IPS-NIHi11 (cell line): ENCODE measurements around the gene SIPA1L3.
"Not testable (repeated sequence)": the region's sequence is repeated elsewhere in the genome, so short reads cannot be mapped to it uniquely, and the experiment has no call there.

Experiments
- DNase-seq: peaks from one replicate; pipeline ENCODE4 v3.0.0; 2012; ENCODE audit warnings: mixed read lengths, low spot score

Gene SIPA1L3

GRCh38 chr19:38044267-38045111, 137.5 kb downstream of the SIPA1L3 start:
- peak; percentile 36 for DNase-seq

DNA sequence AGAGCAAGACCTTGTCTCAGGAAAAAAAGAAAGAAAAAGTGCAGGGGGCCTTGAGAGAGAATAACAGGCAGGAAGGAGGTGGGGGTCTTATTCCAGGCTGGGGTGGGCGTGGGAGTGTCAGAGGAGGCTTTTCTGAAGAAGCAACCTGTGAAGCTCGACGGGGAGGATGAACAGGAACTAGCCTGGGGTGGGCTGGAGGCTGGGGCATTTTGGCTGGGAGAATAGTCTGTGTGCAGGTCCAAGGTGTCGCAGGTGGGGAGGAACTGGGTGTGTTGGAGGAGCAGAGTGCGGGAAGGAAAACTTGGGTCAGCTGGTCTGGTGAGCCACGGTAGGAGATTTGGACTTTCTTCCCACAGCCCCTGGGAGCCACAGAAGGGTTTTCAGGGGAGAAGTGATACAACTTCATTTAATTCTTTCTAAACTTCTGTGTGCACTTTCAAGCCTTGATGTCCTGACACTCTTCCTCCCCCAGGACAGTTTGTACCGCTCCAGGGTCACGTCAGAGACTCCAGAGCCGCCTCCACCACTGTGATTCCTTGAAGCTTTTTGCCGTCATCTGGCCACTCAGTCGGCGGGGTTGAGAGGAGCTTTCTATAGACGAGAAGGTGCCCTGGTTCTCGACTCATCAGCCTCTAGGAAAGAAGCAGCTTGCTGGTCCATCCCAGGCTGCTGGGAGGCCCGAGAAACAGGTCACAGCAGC, 138.7 kb downstream of the SIPA1L3 start:
- no peak for DNase-seq

GRCh38 chr19:38046254-38047048, 139.4 kb downstream of the SIPA1L3 start:
- DNase-seq, result peak; percentile 33

DNA sequence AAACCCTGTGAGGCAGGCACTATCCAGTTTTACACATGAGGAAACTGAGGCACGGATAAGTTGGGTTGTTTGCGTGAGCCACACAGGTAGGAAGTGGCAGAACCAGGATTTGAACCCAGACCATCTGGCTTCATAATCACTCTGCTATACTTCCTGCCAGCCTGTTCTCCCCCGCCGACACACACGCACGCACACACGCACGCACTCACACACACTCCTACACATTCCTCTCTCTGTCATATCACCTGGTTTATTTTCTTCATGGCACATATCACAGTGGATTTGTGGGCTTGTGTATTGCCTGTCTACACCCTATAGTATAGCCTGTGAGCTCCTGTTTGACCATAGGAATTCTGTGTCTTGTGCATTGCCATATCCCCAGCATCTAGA, 140.0 kb downstream of the SIPA1L3 start:
- no peak for DNase-seq

DNA sequence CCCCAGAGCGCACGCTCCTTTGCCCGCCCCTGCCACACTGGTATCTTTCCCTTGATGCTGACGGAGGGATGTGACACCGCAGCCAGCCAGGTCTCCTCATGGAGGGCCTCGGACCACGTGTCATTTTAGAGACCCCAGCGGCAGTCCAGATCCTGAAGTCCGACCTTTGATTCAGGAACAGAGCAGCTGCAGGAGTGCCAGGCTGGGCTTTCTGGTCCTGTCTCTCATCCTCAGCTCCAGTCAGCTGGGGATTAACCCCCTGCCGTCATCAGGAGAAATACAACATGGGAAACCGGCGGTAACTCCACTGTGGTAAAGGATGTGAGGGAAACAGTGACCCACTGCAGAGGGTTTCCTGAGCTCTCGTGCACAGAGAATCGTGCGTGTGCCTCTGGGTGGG, 140.6 kb downstream of the SIPA1L3 start:
- DNase-seq, result peak; percentile 29

DNA sequence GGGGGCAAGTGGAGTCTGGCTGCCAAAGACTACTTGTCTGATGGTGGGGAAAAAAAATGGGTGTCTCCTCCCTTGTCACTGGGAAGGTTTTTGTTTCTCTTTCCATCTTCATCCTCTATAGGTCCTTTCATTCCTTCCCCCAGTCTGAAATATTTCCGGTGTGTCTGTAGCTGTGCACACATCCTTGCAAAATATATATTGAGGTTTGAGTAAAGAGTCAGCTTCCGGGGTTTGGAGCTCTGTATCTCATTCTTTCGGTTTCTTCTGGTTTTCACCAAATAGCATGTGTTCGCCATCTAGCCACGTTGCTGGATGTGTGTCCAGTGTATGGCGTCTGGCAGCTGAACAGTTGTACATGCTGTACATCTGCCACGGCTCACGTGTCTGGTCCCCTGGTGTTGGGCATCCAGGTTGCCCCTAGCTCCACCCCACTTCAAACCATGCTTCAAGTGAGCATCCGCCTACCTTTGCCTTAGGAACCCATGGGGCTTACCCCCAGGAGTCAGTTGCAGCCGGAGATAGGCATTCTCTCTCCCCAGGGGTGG, 142.2 kb downstream of the SIPA1L3 start:
- no peak for DNase-seq

- DNase-seq, result peak; percentile 59
Measured at GRCh38 chr19:38055010-38055409, 148.0 kb downstream of the SIPA1L3 start.

- peak; percentile 68 for DNase-seq
Measured at GRCh38 chr19:38055655-38056521, 148.9 kb downstream of the SIPA1L3 start.

GRCh38 chr19:38056646-38057045, 149.6 kb downstream of the SIPA1L3 start:
- no peak for DNase-seq

- no peak for DNase-seq
Measured at GRCh38 chr19:38057959-38058690, 151.1 kb downstream of the SIPA1L3 start.

DNA sequence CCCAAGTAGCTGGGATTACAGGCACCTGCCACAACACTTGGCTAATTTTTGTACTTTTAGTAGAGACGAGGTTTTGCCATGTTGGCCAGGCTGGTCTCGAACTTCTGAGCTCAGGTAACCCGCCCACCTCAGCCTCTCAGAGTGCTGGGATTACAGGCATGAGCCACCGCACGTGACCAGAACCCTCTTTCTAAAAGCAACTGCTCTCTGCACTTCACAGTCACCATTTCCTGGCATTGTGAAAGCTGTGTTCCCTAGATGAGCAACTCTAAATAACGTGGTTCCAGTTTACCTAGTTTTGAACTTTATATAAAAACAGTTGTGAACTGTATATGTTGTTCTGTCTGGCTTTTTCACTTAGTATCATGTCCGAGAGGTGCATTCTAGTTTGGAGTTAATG, 152.9 kb downstream of the SIPA1L3 start:
- DNase-seq, result no peak

GRCh38 chr19:38060331-38060730, 153.3 kb downstream of the SIPA1L3 start:
- no peak for DNase-seq

DNA sequence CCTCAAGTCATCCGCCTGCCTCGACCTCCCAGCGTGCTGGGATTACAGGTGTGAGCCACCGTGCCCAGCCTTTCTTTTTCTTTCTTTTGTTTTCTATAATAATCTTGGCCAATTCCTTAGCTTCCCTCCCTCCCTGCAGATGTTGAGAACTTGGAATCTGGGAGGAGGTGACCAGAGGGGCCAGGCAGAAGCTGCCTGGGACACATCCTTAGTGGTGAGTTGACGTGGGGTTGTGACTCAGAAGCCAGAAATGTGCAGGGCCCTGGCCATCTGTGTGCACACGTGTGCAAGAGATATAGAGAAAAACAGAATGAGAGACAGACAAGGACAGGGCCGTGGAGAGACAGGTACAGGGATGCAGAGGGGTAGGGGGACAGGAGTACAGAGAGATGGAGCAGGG, 154.3 kb downstream of the SIPA1L3 start:
- DNase-seq, result no peak

DNA sequence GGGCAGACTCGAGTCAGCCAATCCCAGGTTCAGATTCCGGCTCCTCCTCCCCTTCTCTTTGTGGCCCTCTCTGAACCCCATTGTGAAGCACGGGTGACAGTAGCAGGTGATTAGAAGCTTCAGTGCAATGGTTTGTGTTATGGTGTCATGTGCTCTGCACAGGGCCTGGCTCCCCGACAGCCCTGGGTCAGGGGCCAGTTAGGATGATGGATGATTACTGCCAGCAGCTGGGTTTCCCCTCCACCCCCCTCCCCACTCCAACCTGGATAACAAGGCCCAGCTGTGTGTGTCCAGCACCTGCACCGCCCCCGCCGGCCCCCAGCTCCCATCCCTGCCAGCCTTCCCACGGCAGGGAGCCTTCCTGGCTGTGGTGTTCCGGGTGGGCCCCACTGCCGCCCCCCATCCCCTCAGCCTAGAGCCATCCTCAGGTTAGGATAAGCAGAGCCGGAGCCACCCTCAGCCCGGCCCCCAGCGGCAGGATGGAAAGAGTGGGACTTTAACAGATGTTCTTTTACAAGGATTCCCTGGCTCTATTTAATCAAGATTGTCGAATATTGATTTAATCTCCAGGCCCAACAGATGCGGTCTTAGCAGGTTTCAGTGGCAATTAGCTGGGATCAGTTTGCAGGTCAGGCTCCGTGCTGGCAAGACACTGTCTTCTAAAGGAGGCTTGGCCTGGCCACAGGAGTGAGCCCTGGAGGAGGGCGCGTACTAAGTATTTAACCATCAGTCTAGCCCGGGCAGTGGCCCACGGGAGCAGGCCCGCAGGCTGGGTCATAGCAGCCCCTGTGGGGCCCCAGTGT, 156.2 kb downstream of the SIPA1L3 start:
- DNase-seq, result no peak

- DNase-seq, result no peak
Measured at GRCh38 chr19:38063928-38064327, 156.9 kb downstream of the SIPA1L3 start.

- DNase-seq, result no peak
Measured at GRCh38 chr19:38064661-38065425, 157.8 kb downstream of the SIPA1L3 start.

DNA sequence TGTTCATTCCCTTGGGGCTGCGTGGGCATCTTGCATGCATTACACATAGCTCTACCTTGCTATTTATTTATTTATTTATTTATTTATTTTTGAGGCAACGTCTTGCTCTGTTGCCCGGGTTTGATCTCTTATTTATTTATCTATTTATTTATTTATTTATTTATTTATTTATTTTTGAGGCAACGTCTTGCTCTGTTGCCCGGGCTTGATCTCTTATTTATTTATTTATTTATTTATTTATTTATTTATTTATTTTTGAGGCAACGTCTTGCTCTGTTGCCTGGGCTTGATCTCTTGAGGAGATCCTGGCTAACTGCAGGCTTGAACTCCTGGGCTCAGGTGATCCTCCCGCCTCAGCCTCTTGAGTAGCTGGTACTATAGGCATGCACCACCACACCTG, 158.8 kb downstream of the SIPA1L3 start:
- DNase-seq, result not testable (repeated sequence)

DNA sequence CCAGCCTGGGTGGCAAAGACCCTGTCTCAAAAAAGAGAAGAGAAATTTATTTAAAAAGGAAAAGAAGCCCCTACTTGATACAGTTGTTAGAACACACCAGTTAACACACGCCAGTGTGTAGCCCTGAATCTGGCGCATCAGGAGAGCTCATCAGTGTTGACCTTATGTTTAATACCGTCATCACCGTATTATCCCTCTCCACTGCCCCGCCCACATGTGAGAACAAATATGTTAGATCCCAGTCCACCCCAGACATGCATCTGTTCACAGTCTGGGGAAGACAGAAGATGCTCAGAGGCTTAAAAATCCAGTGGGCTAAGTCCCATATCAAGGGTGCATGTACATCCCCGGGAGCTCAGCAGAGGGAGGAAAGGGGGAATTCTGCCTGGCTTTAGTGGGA, 161.8 kb downstream of the SIPA1L3 start:
- DNase-seq, result no peak

DNA sequence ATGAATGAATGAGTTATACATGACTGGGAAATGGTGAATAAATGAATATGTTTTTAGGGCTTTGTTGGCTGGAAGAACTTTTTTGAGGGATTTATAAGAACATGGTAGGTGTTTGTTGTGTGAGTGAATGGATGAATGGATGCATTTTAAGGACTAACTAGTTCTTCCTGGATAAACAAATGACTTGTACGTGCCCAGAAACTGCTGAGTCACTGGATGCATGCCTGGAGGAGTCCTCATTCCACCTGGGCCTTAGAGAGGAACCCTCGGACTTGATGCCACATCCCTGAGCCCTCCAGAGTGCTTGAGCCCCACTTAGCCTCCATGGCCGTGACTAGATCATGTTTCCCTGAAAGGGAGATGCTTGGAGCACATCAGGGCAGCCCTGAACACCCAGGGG, 163.6 kb downstream of the SIPA1L3 start:
- no peak for DNase-seq
